ENCODE data around the gene SLAMF1.

Gene SLAMF1

GRCh38 chr1:160625725-160626498 lies 20.9 kb downstream of the SLAMF1 start:
- DNase-seq (ENCODE audit: extremely low read depth in 1 of 2, low read depth in 1 of 2): peak; percentile 52 to 69

- no peak for DNase-seq (ENCODE audit: extremely low read depth in 1 of 2, low read depth in 1 of 2)
These were observed 21.5 kb downstream of the SLAMF1 start for GRCh38 chr1:160625321-160625720.

DNA sequence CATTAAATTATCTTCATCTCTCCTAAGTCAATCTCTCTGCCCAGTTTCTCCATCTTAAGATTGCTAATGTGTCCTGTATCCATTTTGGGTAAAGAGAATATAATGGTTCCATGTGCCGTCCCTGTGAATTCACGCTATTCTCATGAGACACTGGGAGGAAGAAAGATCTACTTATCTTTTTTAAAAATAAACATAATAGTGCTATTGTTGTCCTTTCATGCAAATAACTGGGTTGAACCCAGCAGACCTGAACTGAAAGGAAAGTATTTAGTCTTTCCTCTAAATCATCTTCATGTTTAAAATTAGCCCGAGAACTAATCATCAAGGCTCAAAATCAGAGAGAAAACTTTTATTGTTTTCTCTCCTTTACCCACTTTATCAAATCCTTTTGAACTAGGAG lies 22.4 kb downstream of the SLAMF1 start:
- no peak for DNase-seq (ENCODE audit: extremely low read depth in 1 of 2, low read depth in 1 of 2)

DNA sequence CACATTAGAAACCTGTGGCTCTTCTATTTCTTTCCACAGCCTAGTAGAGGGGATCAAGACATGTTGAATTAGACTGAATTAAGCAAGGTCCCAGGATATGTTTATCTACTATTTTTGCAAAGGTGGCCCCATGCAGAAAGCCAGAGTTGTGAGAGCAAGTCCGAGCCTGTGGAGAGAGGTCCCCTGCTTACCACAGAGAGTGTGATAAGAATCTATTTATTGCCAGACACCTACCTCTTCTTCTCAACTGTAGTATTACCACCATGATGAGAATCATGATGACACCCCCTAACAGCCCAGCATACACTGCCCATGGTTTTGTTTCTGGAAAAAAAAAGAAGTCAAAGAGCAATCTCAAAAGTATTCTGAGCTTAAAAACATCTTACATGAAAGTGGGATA lies 23.0 kb downstream of the SLAMF1 start:
- no peak for DNase-seq (ENCODE audit: extremely low read depth in 1 of 2, low read depth in 1 of 2)

GRCh38 chr1:160623227-160623633 lies 23.6 kb downstream of the SLAMF1 start:
- DNase-seq (ENCODE audit: extremely low read depth in 1 of 2, low read depth in 1 of 2): no peak

DNA sequence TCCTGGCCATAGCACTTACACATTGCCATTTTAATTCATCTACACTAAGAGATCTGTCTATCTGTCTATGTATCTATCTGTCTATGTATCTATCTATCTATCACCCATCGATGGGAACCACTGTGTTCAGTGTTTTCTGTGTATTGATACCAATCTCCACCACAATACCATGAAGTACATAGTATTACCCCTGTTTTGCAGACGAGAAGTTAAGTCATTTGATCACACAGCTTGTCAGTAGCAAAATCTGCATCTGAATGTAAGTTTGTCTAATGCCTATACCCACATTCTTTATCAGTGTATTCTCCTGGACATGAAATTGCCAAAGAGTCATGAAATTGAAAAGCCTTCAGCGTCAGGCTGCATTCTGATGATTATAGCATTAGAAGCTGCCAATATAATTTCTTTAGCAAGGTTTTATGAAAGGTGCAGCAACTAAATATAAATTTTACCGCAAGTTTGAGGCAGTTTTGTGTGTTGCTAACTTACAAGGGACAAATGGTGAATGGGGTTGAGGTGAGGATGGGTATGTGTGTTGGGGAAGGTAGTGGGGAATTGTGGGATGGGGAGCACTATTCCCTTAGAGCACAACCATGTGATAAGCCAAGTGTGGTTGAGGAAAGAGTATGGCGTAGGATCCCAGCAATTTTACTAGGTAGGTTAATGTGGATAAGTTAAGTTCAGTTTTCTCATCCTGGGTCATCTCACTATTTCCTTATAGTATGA lies 24.2 kb downstream of the SLAMF1 start:
- no peak for DNase-seq (ENCODE audit: extremely low read depth in 1 of 2, low read depth in 1 of 2)

DNA sequence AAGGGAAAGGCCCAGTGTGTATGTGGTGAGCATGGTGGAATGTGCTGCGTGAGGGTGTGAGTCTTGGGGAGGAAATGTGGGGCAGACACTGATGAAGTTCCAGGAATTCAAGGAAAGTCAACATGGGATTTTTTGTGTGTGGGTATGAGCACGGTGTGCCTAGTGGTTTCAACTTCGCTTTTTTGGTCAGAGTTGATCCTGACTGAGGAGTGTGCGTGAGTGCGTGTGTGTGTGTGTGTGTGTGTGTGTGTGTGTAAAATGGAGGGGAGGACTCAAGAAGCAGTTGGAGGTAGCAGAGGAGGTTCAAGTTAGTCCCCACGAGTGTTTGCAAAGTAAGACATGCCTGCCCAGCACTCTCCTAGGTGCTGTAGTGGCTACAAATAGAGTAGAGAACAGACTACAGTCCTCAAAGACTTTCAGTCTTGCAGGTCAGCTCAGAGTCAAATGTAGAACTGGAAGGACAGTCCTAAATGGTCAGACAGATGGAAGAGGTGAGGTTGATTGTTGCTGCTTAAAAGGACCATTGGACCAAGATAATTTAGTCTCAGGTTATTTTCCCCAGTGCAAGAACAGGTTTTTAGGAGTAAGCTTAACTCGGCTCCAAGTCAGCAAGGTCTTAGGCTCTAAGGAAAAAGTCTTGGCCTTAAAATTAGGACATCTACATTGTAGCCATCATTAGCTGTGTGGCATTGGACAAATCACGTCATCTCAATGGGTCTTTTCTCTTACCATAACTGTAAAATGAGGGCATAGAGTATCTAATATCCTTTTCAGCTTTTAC lies 25.0 kb downstream of the SLAMF1 start:
- DNase-seq (ENCODE audit: extremely low read depth in 1 of 2, low read depth in 1 of 2): no peak

DNA sequence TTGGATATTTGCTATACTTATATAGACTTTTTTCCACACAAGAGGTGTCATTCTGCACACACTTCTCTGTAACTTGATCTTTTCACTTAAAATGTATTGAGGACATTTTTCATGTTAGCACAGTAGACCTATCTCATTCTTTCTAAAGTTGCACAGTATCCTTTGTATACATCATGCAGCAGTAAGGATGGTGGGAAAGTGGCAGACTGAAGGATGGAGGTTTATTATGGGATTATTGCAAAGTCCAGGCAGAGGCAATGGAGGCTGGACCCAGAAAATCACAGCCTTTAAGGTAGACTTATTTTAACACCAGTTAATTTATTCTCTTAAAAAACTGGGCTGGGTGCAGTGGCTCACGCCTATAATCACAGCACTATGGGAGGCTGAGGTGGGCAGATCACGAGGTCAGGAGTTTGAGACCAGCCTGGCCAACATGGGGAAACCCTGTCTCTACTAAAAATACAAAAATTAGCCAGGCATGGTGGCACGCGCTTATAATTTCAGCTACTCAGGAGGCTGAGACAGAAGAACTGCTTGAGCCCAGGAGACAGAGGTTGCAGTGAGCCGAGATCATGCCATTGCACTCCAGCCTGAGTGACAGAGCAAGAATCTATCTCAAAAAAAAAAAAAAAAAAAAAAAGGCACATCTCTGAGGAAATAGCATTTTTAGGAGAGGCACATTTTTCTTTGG lies 25.8 kb downstream of the SLAMF1 start:
- no peak for DNase-seq (ENCODE audit: extremely low read depth in 1 of 2, low read depth in 1 of 2)

DNA sequence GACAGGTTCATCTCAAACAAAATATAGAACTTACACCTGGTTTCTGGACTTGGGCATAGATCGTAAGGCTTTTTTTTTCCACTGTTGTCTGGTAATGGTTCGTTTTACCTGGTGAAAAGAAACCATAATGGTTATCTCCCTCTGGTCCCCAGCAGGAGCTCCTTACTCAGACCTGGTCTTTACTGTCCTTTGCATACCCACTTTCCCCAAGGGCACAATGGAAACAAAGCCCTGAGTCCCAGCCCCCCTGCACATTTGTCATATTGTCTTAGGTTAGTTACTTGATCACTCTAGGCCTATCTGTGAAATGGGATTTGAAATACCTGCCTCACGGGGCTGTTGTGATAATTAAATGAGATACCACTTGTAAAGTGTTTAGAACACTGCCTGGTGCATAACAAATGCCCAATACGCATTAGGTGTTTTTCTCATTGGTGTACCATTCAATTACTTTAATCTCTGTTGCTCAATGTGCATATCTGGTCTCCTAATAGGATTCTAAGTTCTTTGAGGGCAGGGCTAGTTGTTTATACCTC lies 27.0 kb downstream of the SLAMF1 start:
- no peak for DNase-seq (ENCODE audit: extremely low read depth in 1 of 2, low read depth in 1 of 2)

GRCh38 chr1:160618763-160619274 lies 28.0 kb downstream of the SLAMF1 start:
- no peak for DNase-seq (ENCODE audit: extremely low read depth in 1 of 2, low read depth in 1 of 2)

- no peak for DNase-seq (ENCODE audit: extremely low read depth in 1 of 2, low read depth in 1 of 2)
These were observed 28.5 kb downstream of the SLAMF1 start for GRCh38 chr1:160618327-160618726.

DNA sequence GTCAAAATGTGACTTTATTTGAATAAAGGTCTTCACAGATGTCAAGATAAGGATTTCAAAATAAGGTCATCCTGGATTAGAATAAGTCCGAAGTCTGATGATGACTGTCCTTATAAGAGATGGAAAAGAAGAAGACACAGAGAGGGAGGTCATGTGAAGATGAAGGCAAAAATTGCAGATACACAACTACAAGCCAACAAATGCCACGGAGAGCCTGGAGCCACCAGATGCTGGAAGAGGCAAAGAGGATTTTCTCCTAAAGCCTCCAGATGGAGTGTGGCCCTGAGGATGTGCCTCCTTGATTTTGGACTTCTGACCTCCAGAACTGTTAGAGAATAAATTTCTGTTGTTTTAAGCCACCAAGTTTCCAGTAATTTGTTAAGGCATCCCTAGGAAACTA lies 31.2 kb downstream of the SLAMF1 start:
- DNase-seq (ENCODE audit: extremely low read depth in 1 of 2, low read depth in 1 of 2): no peak

GRCh38 chr1:160614410-160614809 lies 32.4 kb downstream of the SLAMF1 start:
- DNase-seq (ENCODE audit: extremely low read depth in 1 of 2, low read depth in 1 of 2): no peak

GRCh38 chr1:160612613-160613218 lies 34.1 kb downstream of the SLAMF1 start:
- DNase-seq (ENCODE audit: extremely low read depth in 1 of 2, low read depth in 1 of 2): no peak

DNA sequence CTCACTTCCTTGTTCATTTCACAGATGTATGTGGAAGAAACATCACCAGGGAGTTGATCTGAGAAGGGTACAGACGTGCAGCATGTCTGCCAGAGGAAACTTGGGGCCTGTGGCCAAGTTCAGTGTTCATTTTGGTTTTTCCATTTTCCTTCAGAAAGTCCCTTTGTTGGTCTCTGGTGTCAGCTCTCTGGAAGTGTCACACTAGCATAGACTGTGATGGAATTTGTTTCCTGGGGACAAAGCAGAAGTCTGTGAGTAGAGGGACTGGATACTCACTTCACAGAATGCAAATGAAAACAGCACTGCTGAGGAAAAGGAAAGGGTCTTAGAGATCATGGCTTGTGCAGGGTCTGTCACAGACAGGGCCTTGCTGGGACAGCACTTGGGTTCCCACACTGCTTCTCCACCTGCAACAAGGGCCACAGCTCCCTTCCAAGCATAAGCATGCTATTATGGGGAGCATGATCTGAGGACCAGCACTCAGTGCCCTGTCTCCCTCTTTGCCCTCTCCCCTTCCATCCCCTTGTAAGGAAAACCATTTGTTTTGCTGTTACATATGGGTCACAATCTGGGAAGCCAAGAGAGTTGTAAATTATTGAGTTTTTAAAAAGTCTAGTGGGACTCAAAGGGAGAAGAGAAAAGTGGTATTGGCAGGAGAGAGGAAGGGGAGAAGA lies 36.1 kb downstream of the SLAMF1 start:
- no peak for DNase-seq (ENCODE audit: extremely low read depth in 1 of 2, low read depth in 1 of 2)

DNA sequence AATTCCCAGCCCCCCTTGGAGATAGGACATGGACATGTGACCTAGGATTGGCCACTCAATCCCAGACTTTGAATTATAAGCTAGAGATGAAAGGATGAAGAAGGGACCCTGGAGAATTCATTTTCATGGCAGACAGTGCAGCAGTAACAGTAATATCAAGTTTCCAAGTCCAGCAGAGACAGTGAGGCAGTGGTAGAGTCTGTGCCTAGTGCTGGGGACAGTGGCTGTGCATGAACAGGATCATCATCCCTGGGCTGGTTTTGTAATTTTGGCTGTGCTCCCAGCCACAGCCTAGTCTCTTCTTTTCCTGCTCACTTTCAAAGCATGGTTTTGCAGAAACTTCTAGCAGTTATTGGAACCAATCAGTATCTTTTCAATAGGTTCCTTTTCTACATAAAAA lies 37.9 kb downstream of the SLAMF1 start:
- no peak for DNase-seq (ENCODE audit: extremely low read depth in 1 of 2, low read depth in 1 of 2)

DNA sequence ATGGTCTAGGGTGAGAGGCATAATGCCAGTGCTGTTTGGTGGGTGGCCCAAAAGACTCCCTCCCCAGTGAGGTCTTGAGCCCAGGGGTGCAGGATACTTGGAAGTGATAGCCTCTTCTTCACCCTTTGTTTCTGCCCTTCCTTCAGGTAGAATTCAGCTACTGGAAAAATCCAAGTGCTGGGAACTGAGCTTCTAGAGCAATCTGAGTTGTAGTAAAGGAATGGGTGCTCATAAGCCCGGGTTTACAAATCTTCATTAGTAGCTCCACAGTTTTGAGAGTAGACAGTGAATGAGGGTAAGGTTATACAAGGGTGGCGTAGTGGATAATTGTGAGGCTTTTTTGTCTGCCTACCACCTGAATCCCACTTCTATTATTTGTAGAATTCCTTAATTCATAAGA lies 38.3 kb downstream of the SLAMF1 start:
- no peak for DNase-seq (ENCODE audit: extremely low read depth in 1 of 2, low read depth in 1 of 2)

DNA sequence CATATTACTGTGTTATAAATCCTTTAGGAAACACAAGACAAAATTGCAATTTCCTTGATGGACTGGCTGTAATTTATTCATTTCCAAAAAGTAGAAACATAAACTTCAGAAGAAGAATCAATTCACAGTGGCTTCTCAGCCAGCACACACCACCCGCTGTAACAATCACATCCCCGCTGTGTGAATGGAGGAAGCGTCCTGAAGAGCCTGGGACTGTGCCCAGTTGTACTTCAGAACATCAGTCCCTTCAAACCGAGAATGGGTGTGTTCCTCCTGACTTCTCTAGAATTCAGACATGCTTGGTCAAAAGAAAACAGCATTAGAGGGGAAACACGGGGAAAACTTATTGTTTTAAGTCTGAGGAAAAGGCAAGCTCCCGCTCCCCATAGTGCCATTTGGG lies 38.8 kb downstream of the SLAMF1 start:
- no peak for DNase-seq (ENCODE audit: extremely low read depth in 1 of 2, low read depth in 1 of 2)

- no peak for DNase-seq (ENCODE audit: extremely low read depth in 1 of 2, low read depth in 1 of 2)
These were observed 39.2 kb downstream of the SLAMF1 start for GRCh38 chr1:160607672-160608032.
